T-helper 2 cell (primary cell): ENCODE measurements around the gene GATB.

Experiments used
- DNase-seq, 5 experiments: peaks; one replicate each; pipeline versions ENCODE4 v3.0.0 to v3.0.0-alpha.2; 2012 to 2022

GATB gene

GRCh38 chr4:151671541-151672059 lies 89.2 kb downstream of the GATB start:
- no peak for DNase-seq

DNA sequence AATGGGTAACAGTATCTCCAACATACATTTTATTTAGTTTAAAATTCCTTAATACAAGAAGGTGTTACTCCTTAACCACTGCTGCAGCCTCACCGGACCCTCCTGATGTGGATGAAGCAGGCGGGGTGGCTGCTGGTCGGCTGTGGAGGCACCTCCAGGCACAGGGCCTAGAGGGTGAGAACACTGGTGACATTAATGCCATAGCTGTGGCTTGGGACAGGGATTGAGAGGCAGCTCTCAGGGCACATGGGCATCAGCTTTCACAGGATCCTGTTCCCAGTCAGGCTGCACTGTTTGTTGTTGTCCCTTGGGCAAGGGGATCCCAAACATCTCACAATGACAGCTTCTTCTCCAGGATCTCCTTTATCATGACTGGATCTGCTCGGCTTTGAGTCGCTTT lies 90.0 kb downstream of the GATB start:
- DNase-seq, result no peak

- DNase-seq, result no peak
Measured at GRCh38 chr4:151669990-151670389, 90.8 kb downstream of the GATB start.

GRCh38 chr4:151668689-151669402 lies 92.0 kb downstream of the GATB start:
- no peak for DNase-seq

DNA sequence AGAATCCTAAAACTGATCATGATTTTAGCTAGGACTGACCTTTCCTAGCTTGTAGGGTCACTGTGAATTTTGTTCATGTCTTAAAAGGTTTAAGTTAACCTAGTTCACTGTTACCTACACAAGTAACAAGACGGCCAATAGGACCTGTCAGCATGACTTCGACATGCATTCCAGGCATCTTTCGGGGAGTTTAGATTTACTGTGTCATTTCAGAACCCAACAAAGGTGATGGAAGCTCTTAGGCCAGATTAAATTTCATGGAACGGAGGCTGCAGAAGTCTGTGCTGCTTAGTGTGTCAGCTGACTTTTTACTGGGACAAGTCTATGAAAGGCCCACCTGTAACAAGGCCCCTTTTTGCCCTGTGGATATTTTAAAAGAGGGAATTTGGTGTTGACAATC lies 93.1 kb downstream of the GATB start:
- no peak for DNase-seq

- DNase-seq, result peak in 1 of 5 experiments; percentile 67
Measured at GRCh38 chr4:151667048-151667447, 93.8 kb downstream of the GATB start.

GRCh38 chr4:151666501-151666900 lies 94.3 kb downstream of the GATB start:
- no peak for DNase-seq

- DNase-seq, result no peak
Measured at GRCh38 chr4:151665785-151666127, 95.1 kb downstream of the GATB start.

GRCh38 chr4:151665022-151665784 lies 95.6 kb downstream of the GATB start:
- DNase-seq, result no peak

DNA sequence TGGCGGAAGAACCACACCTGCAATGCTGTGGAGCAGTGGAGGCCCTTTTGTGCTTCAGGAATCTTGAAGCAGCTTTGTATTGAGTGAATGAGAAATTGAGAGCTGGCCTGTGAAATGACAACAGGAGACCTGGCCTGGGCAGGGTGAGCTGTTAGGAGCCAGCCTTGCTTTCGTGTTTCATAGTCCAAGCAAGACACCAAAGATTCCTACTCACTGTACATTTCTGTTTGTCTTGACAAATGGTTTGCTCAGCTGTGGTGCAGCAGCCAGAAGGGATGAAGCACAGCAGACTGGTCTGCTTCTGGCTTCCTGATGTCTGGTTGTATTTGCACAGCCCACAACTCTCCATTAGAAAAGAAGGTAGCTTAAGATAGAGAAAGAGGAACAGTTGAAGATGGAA lies 96.5 kb downstream of the GATB start:
- DNase-seq, result no peak

DNA sequence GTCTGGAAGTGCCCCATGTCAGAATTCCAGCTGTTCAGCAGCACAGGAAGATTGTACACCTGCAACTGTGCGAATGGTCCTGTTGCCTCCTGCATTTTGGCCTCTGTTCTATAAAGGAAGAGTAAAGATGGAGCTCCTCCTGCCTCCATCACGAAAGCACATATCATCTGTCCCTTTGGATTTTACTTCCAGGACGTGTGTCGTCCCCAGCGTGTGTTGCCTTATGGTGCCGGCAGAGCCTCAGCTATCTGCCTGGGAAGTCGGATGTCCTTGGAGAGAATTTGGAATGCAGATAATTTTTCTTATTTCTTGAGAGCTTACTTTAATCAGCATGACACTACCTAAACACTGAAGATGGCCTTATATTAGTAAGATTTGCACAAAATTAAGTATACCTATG lies 97.7 kb downstream of the GATB start:
- no peak for DNase-seq

DNA sequence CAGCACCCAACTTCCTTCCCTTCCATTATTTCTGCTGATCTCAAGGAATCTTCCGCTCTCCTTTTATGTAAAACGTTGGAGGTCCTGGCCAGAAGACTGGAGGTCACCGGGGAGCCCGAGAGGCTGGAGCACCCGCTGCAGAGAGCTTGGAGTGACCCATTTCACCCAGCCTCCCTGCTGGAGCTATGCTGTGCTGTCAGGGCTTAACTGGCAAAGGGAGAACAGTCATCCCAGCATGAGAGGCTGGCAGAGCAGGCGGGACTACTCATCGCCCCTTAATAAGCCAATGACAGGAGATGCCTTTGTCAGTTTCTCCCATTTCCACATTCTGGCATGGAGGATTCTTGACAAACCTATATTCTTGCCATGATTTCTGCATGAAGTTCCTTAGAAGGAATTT lies 98.9 kb downstream of the GATB start:
- DNase-seq, result no peak

DNA sequence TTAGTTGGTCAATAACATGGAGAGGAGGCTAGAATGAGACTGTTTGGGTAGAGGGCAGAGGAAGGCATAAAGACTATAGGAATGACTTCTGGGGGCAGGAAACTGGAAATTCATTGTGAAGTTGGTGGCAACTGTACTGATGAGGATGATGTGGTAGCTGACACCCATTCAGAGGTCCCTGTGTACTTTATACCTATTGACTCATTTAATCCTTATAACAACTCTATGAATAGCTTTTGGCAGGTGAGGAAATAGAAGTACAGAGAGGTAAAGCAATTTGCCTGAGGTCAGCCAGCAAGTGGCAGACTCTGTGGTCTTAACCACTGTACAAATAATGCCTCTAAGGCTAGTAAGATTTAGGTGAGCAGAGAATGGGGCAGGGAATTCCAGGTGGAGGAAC lies 100.1 kb downstream of the GATB start:
- no peak for DNase-seq

DNA sequence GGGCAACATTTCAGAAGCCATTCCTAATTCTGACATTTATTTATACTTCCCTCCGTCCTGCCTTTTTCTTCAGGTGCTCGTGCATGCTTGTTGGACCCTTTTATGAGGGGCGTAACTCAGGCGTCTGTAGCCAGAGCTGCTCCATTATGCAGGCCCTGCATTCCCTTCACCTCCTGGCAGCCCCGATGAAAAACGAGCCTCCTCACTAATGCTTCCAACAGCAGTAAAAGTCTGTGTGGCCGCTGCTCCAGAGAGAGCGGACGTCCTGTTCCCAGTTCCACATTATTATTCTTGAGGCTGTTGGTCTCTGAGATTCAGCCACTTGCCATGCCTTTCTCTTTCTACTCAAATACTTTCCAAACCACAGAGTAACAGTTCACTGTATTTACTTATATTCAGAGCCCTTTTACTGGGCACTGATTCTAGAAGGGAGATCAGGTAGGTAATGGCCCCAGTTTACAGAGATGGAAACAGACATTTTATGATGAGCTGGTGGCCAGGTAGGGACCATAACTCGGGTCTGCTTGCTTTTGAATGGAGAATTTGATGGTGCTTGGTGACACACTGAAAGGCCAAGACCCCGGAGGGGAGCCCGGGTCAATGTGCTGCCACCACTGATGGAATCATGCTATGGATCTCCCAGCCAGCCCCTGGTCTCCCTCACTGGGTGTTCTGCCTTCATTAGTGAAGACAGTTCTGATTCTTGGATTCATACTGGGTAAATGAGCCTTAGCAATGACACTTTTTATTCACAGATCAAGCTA lies 101.0 kb downstream of the GATB start:
- DNase-seq, result no peak

GRCh38 chr4:151658959-151659600 lies 101.7 kb downstream of the GATB start:
- peak in 1 of 5 experiments; percentile 47 for DNase-seq

DNA sequence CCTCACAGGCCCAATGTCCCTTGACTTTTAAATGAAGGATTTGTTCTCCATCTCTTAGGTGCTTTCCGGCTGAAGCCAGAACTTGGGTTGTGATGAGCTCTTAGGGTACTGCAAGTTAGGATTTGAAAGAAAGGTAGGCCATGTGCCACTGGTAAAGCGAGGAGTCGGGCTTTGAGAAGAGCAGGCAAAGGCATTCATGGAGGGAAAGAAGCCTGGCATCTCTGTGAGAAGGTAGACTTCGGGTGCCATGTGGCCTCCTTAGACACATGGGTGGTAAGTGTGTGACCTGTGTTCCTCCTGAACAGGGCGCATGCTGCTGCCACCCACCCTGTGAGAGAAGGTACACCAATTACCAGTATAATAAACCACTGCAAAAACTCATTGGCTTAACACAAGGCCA lies 102.9 kb downstream of the GATB start:
- no peak for DNase-seq

- no peak for DNase-seq
Measured at GRCh38 chr4:151656058-151656457, 104.7 kb downstream of the GATB start.

DNA sequence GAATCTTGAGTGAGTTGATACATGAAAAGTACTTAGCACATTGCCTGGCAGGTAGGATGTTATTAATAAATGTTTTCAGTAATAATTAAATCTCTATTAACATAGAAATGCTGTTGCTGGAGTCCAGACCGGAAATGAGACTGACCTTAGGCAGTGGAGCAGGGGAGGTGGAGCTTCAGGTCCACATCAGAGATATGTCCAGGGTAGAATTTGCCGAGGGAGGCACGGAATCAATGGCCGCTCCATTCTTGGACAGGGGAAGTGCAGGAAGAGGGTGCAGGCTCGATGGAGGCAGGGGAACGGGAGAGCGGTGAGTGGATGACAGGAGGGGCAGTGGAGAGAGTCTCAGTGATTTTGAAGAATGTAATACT lies 107.3 kb downstream of the GATB start:
- no peak for DNase-seq

GRCh38 chr4:151652841-151653547 lies 107.8 kb downstream of the GATB start:
- peak in 1 of 5 experiments; percentile 24 for DNase-seq

DNA sequence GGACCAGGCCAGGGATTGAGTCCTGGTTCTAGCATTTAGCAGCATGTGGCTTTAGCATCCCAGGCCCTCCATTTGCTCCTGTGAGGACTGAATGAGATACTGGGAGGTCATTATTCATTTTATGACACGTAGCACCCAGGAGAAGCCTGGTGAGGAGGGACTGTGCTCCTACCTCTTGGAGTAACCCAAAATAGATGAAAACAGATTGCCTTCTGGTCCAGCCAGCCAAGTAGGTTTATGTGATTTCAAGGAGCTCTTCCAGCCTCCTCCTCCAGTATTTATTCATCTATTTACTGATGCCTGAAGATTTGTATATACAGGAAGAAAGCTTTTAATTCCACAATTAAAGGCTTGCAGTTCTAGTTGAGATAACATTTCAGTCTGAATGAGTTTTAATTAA lies 109.3 kb downstream of the GATB start:
- no peak for DNase-seq

DNA sequence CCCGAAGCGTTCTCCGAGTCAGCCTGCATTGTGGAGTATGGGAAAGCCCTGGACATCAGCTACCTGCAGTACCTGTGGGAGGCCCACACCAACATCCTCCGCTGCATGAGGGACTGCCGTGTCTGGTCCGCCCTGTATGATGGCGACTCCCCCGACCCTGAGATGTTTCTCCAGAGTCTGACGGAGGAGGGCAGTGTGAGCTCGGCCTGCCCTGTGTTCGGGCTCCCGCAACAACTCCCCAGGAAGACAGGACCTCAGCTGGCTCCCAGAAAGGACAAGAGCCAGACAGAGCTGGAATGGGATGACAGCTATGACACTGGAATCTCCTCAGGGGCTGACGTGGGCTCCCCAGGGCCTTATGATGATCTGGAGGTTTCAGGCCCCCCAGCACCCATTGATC lies 111.3 kb downstream of the GATB start:
- no peak for DNase-seq

- DNase-seq, result no peak
Measured at GRCh38 chr4:151646322-151646721, 114.5 kb downstream of the GATB start.
